ENCODE measurements around the gene CTU2.

DNA sequence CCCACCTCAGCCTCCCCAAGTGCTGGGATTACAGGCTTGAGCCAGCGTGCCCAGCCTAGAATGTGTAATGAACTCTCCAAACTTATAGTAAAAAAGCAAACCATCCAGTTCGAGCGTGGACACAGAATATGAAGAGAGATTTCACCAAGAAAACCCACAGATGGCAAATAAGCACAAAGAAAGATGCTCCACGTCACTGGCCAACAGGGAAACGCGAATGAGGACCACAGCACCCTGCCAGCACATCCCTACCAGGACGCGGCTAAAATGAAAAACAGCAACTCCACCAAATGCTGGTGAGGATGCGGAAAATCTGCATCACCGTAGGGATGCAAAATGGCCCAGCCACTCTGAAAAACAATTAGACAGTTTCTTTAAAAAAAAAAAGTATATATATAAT lies 44.8 kb upstream of the CTU2 start:
- TF ChIP-seq, protein P1, sequence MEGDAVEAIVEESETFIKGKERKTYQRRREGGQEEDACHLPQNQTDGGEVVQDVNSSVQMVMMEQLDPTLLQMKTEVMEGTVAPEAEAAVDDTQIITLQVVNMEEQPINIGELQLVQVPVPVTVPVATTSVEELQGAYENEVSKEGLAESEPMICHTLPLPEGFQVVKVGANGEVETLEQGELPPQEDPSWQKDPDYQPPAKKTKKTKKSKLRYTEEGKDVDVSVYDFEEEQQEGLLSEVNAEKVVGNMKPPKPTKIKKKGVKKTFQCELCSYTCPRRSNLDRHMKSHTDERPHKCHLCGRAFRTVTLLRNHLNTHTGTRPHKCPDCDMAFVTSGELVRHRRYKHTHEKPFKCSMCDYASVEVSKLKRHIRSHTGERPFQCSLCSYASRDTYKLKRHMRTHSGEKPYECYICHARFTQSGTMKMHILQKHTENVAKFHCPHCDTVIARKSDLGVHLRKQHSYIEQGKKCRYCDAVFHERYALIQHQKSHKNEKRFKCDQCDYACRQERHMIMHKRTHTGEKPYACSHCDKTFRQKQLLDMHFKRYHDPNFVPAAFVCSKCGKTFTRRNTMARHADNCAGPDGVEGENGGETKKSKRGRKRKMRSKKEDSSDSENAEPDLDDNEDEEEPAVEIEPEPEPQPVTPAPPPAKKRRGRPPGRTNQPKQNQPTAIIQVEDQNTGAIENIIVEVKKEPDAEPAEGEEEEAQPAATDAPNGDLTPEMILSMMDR (IDR thresholded peaks at IDR 0.05): no peak
- TF ChIP-seq EP300 (IDR thresholded peaks at IDR 0.05) (no peak), POLR2A (IDR thresholded peaks at IDR 0.05) (no peak), POLR2AphosphoS5 (IDR thresholded peaks at IDR 0.05) (no peak)
